T-helper 1 cell treated with Interleukin-12 subunit alpha and Interleukin-12 subunit beta and Interleukin-4 antibody, amounts not matched to agents 30 ng/mL and 1 ng/mL, for 36 hours (primary cell): Measurements from ENCODE around the gene ERCC5. TPM values are rescaled to one million over a fixed set of nuclear protein-coding genes. Genes with fewer than 3 reads are reported as not detected.

Experiments
- intact Hi-C: fragments of 100-400 bp; cut with micrococcal nuclease; formaldehyde crosslinking; loops from one replicate; pipeline ENCODE4 v1.15.1; 2024
- total RNA-seq: library from RNA; stranded (reverse); gene quantifications from 2 replicates; pipeline ENCODE4 v1.2.3, GENCODE V29; 2022

ERCC5 gene
- total RNA-seq, 1 donor from 2014 or later, result 60.9 TPM

DNA sequence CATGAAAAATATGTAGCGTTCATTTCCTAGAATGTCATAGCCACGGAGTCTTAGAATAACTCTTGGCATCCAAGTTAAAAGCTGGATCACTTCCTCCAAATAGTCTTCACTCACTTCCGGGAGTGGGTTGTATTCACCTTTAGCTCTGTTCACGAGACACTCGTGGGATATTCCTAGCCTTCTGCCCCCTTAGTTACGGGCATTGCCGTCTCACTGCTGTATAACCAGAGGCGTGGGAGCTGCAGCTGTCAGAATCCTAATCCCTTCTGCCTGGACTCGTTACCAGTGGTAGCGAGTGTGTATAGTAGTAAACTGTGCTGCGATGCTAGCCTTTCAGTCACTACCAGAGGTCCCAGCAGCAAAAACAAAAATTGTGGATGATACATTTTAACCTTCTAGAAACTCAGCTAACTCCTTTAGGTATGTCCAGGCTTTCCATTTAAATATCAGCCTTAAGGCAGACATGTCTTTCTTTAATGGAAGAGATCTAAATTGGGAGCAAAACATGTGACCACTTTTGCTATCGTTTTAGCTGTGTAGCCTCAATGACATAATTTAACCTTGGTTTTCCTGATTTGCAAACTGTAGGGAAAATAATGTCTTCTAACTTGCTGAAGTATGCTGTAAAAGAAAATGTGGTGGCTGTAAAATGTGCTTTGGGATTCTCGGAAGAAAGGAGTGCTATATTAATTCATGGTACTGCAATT, 34.1 kb downstream of the ERCC5 start:
- intact Hi-C loops, result no loop called here

DNA sequence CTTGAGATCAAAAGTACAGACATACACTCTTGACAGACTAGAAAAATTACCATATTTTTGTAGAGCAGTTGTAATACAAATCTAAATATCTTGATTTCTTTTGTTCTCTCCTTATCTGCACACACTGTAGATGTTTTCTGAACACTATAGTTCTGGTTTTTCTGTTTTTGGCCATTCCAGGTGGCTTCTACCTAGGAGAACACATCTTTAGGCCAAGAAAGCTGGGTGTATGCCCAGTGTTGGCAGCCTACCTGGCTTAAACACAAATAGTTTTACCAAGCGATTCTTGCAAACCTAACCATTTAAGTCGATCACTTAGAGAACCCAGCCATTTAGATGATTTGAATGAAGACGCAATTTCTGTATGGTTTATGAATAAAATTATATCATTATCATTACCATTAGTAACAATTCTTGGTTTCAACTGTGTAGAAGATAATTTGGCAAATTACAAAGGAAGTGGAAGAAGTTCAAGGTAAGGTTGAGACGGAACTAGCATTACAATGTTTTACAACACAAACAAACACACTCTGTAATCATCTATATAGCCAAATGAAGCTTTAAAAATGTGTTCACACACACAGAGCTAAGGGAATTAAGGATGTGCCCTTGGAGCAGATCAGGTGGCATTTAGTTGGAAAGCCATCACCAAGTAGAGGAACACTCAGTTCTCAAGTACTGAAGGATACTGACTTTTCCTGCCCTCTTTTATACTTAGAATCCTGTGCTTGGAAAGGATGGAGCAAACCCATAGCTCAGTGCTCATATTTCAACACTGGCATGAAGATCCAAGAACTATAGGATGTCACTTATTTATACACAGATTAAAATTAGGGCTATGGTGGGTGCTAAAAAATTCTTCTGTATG, 36.2 kb downstream of the ERCC5 start:
- intact Hi-C loops, result no loop called here

DNA sequence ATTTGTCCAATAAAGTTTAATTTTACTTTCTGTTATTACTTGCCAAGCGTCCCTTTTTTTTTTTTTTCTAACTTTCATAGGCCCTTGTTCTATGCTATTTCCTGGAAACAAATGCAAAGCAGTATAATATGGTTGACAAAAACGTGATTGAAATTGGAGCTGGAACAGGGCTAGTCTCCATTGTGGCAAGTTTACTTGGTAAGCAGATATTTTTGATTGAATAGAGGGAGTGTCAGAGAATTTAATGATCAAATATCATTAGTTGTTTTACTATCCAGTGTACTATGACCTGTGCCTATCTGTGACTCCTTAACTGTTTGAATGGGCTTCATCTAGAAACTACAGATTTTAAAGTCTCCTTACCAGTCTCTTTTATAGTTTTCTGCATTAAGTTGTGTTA, 46.7 kb downstream of the ERCC5 start:
- intact Hi-C loops, result no loop called here

DNA sequence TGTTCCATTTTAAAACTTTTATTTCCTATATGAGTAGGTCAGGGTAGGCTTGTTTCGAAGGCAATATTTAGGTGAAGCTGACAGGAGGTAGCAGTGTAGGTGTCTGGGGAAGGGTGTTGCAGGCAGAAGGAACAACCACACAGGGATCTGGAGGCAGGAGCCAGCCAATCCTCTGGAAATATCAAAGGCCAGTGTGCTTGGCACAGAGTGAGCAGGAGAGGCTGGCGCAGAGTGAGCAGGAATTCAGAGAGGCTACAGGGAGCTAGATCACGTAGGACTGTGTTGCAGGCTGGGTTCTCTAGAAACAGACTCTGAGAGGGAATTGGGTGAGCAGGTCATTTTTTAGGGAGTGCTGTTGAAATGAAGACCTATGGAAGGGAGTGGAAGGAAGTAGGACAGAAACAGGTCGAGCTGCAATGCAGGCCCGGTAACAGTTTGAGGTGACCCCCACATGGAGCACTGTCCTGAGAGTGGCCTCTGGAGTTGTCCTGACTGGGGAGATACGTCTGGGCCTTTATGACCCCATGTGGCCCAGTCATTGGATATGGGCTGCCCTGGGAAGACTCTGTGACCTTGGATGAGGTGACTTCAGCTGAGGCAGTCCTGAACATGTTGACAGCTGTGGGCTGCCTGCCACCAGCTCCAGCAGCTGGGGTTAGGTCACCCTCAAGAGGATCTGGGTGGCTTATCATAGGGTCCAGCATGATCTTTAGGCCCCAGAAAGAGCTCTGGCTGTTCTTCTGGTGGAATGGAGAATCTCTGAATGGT, 51.7 kb downstream of the ERCC5 start:
- intact Hi-C loops, result no loop called here

DNA sequence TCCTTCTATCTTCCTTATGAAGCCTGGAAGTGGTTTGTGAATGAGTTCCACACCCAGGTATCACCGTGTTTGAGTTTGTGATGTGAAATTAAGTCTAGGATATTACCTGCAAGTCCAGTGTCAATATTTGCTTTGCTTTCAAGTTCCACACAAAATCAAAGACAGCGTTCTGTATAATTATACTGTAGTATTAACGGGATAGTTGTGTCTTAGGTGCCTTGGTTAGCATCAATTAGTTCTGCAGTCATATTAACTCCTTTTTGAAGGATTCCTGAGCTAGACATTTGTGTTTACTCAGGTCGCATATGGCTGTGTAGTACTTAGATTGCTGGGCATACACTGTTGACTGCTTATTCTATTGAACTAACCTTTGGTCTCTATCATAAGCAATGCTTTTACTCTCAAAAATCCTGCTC, 54.4 kb downstream of the ERCC5 start:
- intact Hi-C loops, result no loop called here

DNA sequence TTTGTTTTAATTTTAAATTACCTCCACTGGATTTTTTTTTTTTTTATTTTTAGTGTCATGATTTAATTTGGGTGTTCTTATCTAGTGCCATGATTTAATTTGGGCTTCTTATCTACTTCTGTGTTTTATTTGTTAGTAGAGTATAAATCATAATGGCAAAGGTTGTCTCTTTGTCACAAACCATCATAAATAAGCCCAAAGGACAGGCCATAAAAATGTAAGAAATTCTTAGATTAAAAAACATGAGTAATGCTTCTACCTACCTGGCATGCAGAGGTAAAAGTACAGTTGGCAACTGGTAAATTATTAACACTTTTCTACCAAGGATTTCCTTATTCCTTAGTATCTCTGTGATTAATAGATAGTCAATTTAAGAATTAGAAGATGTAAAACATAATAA, 55.2 kb downstream of the ERCC5 start:
- intact Hi-C loops, result no loop called here

DNA sequence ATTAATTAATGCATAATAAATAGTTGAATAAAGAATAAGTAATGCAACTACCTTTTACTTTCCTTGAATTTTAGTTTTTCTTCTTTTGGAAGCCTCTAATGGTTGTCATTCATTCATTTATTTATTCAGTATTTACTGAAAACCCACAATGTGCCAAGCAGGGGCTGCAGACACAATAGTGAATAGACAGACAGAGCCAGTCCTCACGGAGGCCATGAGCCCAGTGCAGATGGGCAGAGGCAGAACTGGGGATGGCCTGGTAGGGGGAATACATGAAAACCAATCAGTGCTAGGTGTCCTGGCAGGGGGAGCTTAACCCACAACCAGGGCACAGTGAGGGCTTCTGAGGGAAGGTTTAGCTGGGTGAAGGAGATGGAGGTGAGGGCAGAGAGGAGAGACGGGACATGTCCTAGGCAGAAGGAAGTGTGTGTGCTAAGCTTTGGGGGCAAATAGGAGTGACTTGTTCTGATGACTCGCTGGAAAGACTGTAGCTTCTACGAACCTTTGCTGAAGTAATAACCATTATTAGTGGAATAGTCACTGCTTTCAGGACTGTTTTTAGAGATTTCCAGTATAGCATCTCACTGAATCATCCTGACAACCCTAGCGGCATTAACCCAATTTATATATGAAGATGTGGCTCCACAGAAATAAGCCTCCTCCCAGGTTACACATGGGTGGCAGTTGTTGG, 55.9 kb downstream of the ERCC5 start:
- intact Hi-C loops, result no loop called here

DNA sequence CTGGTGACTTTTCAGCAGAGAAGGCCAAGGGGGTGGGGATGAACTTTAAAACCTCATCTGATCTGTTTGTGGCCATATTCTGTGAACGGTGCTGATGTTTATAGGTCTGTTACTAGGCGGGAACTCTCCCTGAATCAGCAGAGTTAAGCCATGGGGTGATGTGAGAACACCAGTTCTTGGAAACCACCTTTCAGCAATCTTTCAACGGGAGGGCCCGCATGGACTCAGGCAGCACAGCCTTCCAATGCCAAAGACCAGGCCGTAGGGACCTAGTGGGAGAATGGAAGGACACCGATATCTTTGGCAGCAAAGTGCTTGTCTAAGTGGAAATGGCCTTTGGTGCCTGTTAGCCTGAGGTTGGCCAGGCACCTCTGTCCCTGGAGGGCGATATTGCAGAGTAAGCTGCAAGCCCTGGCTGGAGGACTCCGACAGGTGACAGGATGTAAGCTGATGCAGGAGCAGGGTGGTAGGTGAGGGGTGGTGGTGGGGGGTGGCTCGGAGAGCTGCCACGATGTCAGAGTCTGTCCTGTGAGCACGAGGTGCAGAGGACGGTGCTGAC, 57.0 kb downstream of the ERCC5 start:
- intact Hi-C loops, result no loop called here

DNA sequence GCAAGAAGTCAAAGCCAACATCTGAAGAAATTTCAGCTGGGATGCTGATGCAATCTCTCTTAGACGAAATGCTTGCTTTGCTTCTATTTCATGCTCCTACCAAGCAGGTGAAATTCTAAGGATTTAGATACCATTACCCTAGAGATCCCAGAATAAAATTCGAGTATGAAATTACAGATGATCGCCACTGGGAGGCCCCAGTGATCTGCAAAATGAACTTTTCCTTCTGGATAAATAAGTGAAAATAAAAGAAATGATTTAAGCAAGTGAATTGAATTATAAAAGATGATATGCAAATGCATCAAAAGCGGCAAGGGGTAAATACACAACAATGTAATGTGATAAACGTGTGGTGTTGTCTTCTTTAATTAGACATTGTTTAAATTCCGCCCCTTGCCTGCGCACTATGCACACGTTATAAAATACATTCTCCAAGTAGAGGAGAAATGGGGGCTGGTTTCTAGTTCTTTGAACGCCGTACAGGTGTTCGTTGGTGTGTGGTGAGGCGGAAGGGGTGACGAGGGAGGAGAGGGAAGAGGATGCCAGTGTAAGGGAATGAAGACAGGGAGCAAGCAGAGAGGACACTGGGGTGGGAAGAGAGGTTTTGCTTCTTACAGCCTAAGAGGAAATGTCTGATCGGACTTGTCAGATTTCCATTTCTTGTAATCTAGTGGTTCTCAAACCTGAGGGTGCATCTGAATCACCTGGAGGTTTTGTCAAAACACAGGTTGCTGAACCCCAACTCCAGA, 58.0 kb downstream of the ERCC5 start:
- intact Hi-C loops, result no loop called here

DNA sequence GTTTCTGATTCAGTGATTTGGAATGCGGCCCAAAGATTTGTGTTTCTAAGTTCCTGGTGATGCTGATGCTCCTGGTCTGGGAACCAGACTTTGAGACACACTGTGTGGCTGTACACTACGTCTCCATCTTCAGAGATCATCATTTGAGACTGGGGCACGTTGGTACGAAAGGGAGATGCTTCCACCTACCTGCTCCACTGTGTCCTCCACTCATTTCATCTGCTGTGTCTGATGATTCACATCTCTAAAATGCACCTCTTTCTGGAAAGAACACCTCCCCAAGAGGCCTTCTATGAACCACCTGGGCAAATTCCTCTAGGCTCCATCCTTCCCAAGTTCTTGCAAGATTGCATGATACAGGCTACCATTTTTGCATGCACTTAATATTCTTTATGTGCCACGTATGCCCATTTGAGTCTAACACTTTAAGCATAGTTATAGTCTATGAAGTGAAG, 58.6 kb downstream of the ERCC5 start:
- intact Hi-C loops, result no loop called here

DNA sequence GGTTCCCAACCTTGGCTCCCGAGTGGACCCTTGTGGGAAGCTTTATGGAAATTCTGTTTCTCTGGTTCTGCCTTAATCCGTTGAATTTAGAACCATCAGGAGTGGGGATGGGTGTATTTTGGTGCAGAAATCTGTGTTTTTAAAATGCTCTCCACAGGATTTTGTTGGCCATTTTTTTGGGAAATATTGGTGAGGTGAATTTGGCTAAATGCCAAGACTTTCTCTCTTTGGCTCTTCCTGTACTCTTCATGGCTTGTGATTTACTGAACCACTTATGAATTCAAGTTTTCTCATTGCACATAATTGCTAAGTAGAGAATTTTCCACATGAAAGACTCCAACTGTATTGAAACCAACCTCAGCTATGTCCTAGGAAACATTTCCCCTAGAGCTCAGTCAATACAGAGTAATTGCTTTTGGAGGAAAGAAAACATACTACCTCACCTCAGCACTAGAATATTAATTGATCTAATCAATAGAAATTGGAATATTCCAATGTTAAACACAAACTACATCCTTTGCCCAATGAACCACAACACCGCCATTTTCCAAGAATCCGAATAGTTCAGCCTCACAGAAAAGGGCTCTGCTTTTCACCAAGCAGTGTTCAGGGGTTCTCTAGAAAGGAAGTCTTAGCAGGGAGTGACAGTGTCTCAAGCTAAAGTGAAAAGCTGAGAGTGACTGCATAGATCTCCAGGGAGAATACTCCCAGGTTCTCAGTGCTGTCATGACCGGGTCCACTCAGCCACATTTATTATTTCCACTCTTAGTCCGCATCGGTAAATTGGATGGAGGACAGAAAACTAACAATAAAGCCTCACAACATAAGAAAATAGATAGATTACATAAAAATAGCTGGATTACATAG, 60.3 kb downstream of the ERCC5 start:
- intact Hi-C loops, result no loop called here

DNA sequence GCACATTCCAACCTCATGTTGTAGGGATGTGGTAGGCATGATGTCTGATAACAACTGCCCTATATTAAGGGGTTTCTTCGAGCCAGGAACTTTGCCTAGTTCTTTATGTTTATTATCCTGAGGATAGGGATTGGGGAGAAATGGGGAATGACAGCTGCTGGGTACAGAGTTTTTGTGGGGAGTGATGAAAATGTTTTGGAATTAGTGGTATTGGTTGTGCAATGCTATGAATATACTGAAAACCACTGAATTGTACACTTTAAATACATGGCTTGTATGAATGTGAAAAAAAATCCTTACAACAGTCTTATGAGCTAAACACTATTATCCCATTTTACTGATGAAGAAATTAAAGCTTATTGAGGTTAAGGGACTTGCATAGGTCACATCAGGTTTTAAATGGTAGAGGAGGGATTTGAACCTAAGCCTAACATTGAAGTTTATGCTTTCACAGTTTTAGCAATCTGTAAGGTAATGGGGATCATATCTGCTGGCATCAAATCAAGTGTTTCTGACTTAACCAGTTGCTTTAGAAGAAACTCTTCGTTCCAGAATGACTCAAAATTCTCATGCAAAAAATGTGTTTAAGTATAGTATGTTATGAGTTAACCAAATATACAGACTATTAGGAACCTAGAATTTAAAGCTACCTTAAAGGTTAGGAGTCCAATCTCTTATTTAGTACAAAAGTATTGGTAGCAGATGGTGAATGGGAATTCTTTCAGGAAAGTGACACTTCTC, 61.4 kb downstream of the ERCC5 start:
- intact Hi-C loops, result no loop called here

DNA sequence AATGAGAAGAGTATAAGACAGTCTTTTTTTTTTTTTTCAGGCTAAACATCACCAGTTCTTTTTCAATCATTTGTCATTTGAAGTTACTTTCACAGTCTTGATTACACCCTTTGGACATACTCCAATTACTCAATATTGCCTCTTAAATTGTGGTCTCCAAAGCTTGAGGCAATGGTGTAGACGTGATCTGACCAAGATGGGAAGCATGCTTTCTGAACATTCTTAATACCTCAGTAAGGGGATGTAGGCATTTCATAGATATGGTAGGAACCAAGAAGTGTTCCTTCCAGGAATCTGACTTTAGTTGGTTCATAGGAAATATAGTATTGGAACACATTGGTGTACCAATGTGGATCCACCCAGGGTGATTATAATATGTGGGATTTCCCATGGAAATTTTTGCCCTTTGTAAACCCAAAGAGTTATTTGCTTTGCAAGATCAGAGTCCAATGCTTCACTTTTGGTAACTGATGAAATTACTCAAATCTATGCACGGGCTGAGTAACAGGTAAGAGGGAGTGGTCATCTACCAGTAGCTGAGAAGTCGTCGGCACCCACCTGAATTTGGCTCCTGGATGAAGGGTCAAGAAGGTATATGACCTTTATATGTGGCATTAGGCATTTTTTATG, 62.2 kb downstream of the ERCC5 start:
- intact Hi-C loops, result no loop called here

DNA sequence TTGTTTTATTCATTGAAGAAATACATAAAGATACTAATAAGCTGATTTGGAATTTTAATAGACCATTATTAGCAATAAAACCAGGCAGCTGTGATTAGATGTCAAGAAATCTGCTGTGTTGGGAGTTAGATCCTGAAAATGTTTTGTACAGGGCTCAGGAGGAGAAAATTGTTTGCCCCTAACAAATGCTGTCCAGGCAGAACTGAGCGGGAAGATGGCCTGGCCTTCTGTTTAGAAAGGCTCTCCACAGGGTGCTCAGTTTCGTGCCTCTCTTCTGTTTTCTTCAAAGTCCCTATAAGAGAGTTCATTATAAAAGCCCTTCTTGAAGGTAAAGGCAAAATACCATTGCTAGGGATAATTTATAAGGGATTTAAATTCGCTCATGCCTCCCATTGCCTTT, 64.1 kb downstream of the ERCC5 start:
- intact Hi-C loops, result no loop called here

DNA sequence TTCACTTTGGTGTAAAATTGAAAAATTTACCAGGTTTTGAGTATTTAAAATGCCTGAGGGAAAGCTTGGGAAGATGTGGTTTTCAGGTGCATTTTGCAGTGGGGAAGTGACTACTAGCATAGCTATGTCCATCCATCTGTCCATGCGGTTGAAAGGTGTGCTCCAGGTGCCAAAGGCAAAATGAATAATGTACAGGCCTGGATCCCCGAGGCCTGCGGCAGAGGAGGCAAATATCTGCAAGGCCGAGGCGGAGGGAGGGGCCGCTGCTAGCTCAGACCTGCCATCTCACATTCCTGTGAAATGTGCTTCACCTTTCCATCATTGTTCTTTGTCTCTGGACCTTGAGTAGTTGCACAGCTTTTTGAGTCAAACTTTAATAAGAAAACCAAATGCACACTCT, 65.5 kb downstream of the ERCC5 start:
- intact Hi-C loops, result no loop called here

DNA sequence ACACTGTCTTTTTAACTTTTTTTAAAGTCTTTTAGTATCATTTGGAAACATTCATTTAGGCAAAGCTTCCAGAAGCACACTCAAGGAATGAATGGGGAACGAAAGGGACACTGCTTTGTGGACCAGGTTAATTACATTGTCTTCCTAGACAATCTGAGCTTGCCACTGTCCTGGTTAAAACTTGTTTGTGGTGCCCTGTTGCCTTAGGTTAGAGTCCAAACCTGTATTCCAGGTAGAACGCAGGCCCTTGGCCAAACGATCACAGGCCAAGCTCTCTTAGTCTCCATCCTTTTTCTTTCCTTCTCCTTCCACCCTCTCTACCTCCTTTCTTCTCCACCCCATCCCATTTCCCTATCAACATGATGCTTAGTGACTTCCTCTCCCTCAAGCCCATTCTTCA, 66.8 kb downstream of the ERCC5 start:
- intact Hi-C loops, result no loop called here

DNA sequence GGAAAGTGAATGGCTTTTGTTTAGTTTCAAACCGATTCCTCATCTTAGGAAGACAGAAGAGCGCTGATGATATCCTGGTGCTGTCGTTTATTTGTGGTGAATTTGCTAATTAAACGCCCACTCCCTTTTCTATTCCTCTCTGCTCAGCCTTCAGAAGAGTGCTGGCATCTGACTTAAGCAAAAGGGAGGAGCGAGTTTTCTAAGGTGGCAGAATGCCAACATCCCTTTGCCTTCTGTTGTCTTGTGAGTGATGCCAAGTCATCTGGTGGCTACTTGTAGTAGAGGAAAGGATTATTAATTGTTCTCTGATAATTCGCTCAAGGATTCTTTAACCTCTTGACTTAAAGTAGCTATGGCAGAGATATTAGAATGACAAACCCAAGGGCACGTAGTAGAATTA, 68.1 kb downstream of the ERCC5 start:
- intact Hi-C loops, result no loop called here

DNA sequence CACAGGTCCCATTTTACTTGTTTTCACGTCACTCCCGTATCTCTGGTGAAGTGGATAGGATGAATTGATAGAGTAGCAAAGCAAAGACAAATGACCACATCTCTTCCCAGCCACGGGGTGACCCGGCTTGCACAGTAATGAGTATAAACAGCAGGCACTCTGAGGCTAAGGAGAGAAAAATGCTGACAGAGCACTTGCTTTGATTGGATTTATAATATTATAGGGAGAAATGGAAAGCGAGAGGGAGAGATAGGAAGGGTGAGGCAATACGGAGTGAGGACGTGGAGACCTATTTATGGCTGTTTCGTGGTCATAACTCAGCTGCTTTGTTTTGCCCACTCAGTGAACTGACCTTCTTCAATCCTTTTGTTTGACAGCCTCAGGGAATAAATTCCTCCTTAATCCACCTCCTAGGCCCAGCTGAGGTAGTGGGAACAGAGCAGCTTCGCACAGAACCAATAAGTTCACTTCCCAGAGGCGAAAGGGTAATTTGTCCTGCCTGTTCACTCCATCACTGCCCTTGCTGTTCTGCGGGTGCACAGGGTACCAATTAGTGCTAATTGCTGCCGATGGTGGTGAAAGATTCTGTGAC, 68.6 kb downstream of the ERCC5 start:
- intact Hi-C loops, result no loop called here
